ENCODE data around the gene DR1.

GRCh38 chr1:93411000-93411399 lies 65.3 kb downstream of the DR1 start:
- TF ChIP-seq, protein P1, sequence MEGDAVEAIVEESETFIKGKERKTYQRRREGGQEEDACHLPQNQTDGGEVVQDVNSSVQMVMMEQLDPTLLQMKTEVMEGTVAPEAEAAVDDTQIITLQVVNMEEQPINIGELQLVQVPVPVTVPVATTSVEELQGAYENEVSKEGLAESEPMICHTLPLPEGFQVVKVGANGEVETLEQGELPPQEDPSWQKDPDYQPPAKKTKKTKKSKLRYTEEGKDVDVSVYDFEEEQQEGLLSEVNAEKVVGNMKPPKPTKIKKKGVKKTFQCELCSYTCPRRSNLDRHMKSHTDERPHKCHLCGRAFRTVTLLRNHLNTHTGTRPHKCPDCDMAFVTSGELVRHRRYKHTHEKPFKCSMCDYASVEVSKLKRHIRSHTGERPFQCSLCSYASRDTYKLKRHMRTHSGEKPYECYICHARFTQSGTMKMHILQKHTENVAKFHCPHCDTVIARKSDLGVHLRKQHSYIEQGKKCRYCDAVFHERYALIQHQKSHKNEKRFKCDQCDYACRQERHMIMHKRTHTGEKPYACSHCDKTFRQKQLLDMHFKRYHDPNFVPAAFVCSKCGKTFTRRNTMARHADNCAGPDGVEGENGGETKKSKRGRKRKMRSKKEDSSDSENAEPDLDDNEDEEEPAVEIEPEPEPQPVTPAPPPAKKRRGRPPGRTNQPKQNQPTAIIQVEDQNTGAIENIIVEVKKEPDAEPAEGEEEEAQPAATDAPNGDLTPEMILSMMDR (IDR thresholded peaks at IDR 0.05) = no peak
- TF ChIP-seq ZFX (IDR thresholded peaks at IDR 0.05; ENCODE audit: borderline replicate concordance) = no peak

Data from 22Rv1 (cell line).